ENCODE measurements around the gene TRRAP. TPM values are rescaled to one million over a fixed set of nuclear protein-coding genes. Genes with fewer than 3 reads are reported as not detected.

TRRAP gene
- total RNA-seq, 4 donors from 2014 or later = 27.2 to 35.8 (median 30.1) TPM

- DNase-seq (ENCODE audit: low spot score) = no peak
- TF ChIP-seq CTCF (IDR thresholded peaks at IDR 0.05) = no peak
- ATAC-seq (ENCODE audit: low FRiP score) = no peak
Measured at GRCh38 chr7:99011706-99012404, 133.5 kb downstream of the TRRAP start.

- ATAC-seq (ENCODE audit: low FRiP score) = no peak
- DNase-seq (ENCODE audit: low spot score) = no peak
- TF ChIP-seq CTCF (IDR thresholded peaks at IDR 0.05) = no peak
Measured at GRCh38 chr7:99012722-99013121, 134.4 kb downstream of the TRRAP start.

- DNase-seq (ENCODE audit: low spot score) = no peak
Measured at GRCh38 chr7:99013266-99014112, 135.2 kb downstream of the TRRAP start.

GRCh38 chr7:99014113-99014985 is 136.0 kb downstream of the TRRAP start:
- ATAC-seq (ENCODE audit: low FRiP score) = no peak
- no peak for DNase-seq (ENCODE audit: low spot score)

More at GRCh38 chr7:99013266-99014112, 135.2 kb downstream of the TRRAP start:
- no peak for TF ChIP-seq CTCF (IDR thresholded peaks at IDR 0.05)
- no peak for ATAC-seq (ENCODE audit: low FRiP score)

GRCh38 chr7:99016196-99016595 is 137.9 kb downstream of the TRRAP start:
- ATAC-seq (ENCODE audit: low FRiP score) (no peak), DNase-seq (ENCODE audit: low spot score) (no peak)
- TF ChIP-seq CTCF (IDR thresholded peaks at IDR 0.05) = no peak

More at GRCh38 chr7:99014113-99014985, 136.0 kb downstream of the TRRAP start:
- no peak for TF ChIP-seq CTCF (IDR thresholded peaks at IDR 0.05)

- no peak for ATAC-seq (ENCODE audit: low FRiP score)
- no peak for TF ChIP-seq CTCF (IDR thresholded peaks at IDR 0.05)
- no peak for DNase-seq (ENCODE audit: low spot score)
Measured at GRCh38 chr7:99019523-99020412, 141.4 kb downstream of the TRRAP start.

All from omental fat pad (tissue), 4 donors.